Adrenal gland (tissue), 5 donors: ENCODE data around the gene RASL10B.

Source experiments
- CTCF ChIP-seq, 6 experiments: fragments of 450-650 bp in 4 of 6; fragments of 200-600 bp in 2 of 6; sonication (generic) in 1 of 6; IDR thresholded peaks; 1 replicate in 5 of 6; 2 replicates in 1 of 6; pipeline versions ENCODE4 v1.5.1 to v1.8.0; 2016 to 2021; ENCODE audit warnings: antibody characterized with exemption in 6 of 6, mild to moderate bottlenecking in 2 of 6, moderate library complexity in 1 of 6
- POLR2A ChIP-seq, 2 donors: fragments of 450-650 bp; IDR thresholded peaks; one replicate each; pipeline ENCODE4 v1.6.1; 2017; ENCODE audit warnings: antibody characterized with exemption in 2 of 2, mild to moderate bottlenecking in 2 of 2, moderate library complexity in 1 of 2
- donor health status: DM: no; HTN: no; CAD: no.

- TF ChIP-seq CTCF (IDR thresholded peaks at IDR 0.05) (no peak), POLR2A (IDR thresholded peaks at IDR 0.05) (no peak)
Observed at GRCh38 chr17:35761601-35762000, 30.2 kb downstream of the RASL10B start.
